HG03342 (cell line): ENCODE measurements around the gene SAMSN1.

Experiments
- ATAC-seq: cut with Tn5 transposase; IDR thresholded peaks from one replicate; pipeline ENCODE4 v1.9.1; 2021; ENCODE audit warnings: mild to moderate bottlenecking, moderate library complexity; ENCODE audit not compliant: unreplicated experiment

Gene SAMSN1

GRCh38 chr21:14448784-14449183 lies 97.3 kb downstream of the SAMSN1 start:
- no peak for ATAC-seq

- no peak for ATAC-seq
Measured at GRCh38 chr21:14438211-14438610, 107.9 kb downstream of the SAMSN1 start.

GRCh38 chr21:14435423-14435822 lies 110.7 kb downstream of the SAMSN1 start:
- no peak for ATAC-seq
